Endothelial cell of umbilical vein (primary cell): ENCODE measurements around the gene KLF15. TPM values are rescaled to one million over a fixed set of nuclear protein-coding genes. Genes with fewer than 3 reads are reported as not detected.

Experiments
- BruUV-seq: library from RNA; stranded (reverse); fragments of 400-500 nt; replicated peaks from 2 replicates; lab custom pipeline; 2021; lab: Mats Ljungman, UMichigan
- CTCF ChIA-PET: fragments of 300-600, 350-600 bp; sonication (Branson Sonifier 250); formaldehyde crosslinking; loops from one replicate; lab custom pipeline; 2021; ENCODE audit warnings: antibody characterized with exemption, inconsistent platforms; lab: Charles Lee
- POLR2A ChIA-PET: fragments of 300-600, 350-600 bp; sonication (Branson Sonifier 250); formaldehyde crosslinking; loops from one replicate; lab custom pipeline; 2021; ENCODE audit warnings: antibody characterized with exemption, inconsistent platforms; lab: Charles Lee
- DNase-seq: peaks from one replicate; pipeline ENCODE4 v3.0.0-alpha.2; 2011; ENCODE audit warnings: low read depth, low spot score
- FAIRE-seq: peaks from 2 replicates; lab custom pipeline; 2011; peaks lifted over from hg19 to GRCh38; lab: Jason Lieb, UNC
- H2AFZ ChIP-seq: 2 replicates; pipeline ENCODE4 v1.6.0; 2012; ENCODE audit warnings: low read depth, low read length, control low read depth, inconsistent platforms
- H3K27ac ChIP-seq: 2 replicates; pipeline ENCODE4 v1.5.1; 2011; ENCODE audit warnings: low read depth, mild to moderate bottlenecking, control low read depth, low read length, moderate library complexity; ENCODE audit not compliant: insufficient read depth
- H3K27me3 ChIP-seq, 2 experiments: 2 replicates each; pipeline versions ENCODE4 v1.6.0 to v1.6.1; 2011; ENCODE audit warnings: low read length in 2 of 2, mixed read lengths in 1 of 2; ENCODE audit not compliant: control insufficient read depth in 2 of 2, insufficient read depth in 2 of 2
- H3K36me3 ChIP-seq, 2 experiments: 2 replicates in 1 of 2; 3 replicates in 1 of 2; pipeline ENCODE4 v1.5.1; 2011; ENCODE audit warnings: low read length in 2 of 2, mild to moderate bottlenecking in 1 of 2, moderate library complexity in 1 of 2; ENCODE audit not compliant: control insufficient read depth in 2 of 2, insufficient read depth in 2 of 2; ENCODE audit errors: extremely low read depth in 1 of 2
- H3K4me1 ChIP-seq: 3 replicates; pipeline ENCODE4 v1.5.1; 2011; ENCODE audit warnings: mild to moderate bottlenecking, low read length; ENCODE audit not compliant: control insufficient read depth, insufficient read depth; ENCODE audit errors: extremely low read depth
- H3K4me2 ChIP-seq: 2 replicates; pipeline ENCODE4 v1.6.1; 2011; ENCODE audit warnings: low read length, control low read depth, mixed read lengths; ENCODE audit not compliant: insufficient read depth
- H3K4me3 ChIP-seq, 3 experiments: fragments of 200-600 bp in 1 of 3; sonication (generic), shearing (Covaris generic) in 1 of 3; replicated peaks in 1 of 3; 2 replicates each; pipeline ENCODE4 v1.5.1; 2011 to 2016; ENCODE audit warnings: control low read depth in 3 of 3, low read length in 3 of 3, mild to moderate bottlenecking in 2 of 3, inconsistent platforms in 1 of 3, low read depth in 1 of 3, moderate library complexity in 1 of 3; ENCODE audit not compliant: insufficient read depth in 1 of 3
- H3K79me2 ChIP-seq: 2 replicates; pipeline ENCODE4 v1.6.0; 2012; ENCODE audit warnings: low read length, inconsistent platforms; ENCODE audit not compliant: control insufficient read depth, insufficient read depth
- H3K9ac ChIP-seq: replicated peaks from 2 replicates; pipeline ENCODE3; 2011; ENCODE audit warnings: low read length, control low read depth; ENCODE audit not compliant: insufficient read depth; ENCODE audit errors: extremely low read depth
- H3K9me1 ChIP-seq: replicated peaks from 3 replicates; pipeline ENCODE4 v1.6.0; 2011; ENCODE audit warnings: mild to moderate bottlenecking, low read length; ENCODE audit not compliant: control insufficient read depth, insufficient read depth; ENCODE audit errors: extremely low read depth
- H3K9me3 ChIP-seq: replicated peaks from 2 replicates; pipeline ENCODE4 v1.5.1; 2012; ENCODE audit warnings: low read length, inconsistent platforms; ENCODE audit not compliant: control insufficient read depth, insufficient read depth
- H4K20me1 ChIP-seq: replicated peaks from 2 replicates; pipeline ENCODE3; 2011; ENCODE audit warnings: mild to moderate bottlenecking, low read length; ENCODE audit not compliant: control insufficient read depth, insufficient read depth; ENCODE audit errors: extremely low read depth
- EZH2 ChIP-seq: IDR thresholded peaks from 2 replicates; pipeline ENCODE4 v1.6.1; 2012; ENCODE audit warnings: borderline replicate concordance, low read depth, mild to moderate bottlenecking, moderate library complexity, low read length, inconsistent platforms; ENCODE audit not compliant: severe bottlenecking
- FOS ChIP-seq: IDR thresholded peaks from 2 replicates; pipeline ENCODE4 v1.6.1; 2011; ENCODE audit warnings: mild to moderate bottlenecking, low read length, moderate library complexity, borderline replicate concordance; ENCODE audit not compliant: insufficient read depth
- GATA2 ChIP-seq: IDR thresholded peaks from 2 replicates; pipeline ENCODE4 v1.7.0; 2011; ENCODE audit warnings: low read depth, mild to moderate bottlenecking, moderate library complexity, mixed read lengths, low read length; ENCODE audit not compliant: insufficient read length, insufficient read depth
- JUN ChIP-seq: IDR thresholded peaks from 2 replicates; pipeline ENCODE4 v1.6.1; 2011; ENCODE audit warnings: borderline replicate concordance, low read depth; ENCODE audit not compliant: insufficient read length, insufficient read depth
- MYC ChIP-seq: IDR thresholded peaks from one replicate; pipeline ENCODE4 v1.6.1; 2011; ENCODE audit warnings: mild to moderate bottlenecking, low read depth, low read length
- POLR2A ChIP-seq: IDR thresholded peaks from 2 replicates; pipeline ENCODE4 v1.6.1; 2012; ENCODE audit warnings: low read depth, mild to moderate bottlenecking, control low read depth, low read length
- POLR2AphosphoS5 ChIP-seq: IDR thresholded peaks from 2 replicates; pipeline ENCODE4 v1.6.1; 2012; ENCODE audit warnings: low read depth, mild to moderate bottlenecking, control low read depth, low read length, moderate library complexity; ENCODE audit not compliant: insufficient read depth
- dilution Hi-C: fragments of 300-500 bp; cut with MboI; formaldehyde crosslinking; loops from one replicate; pipeline ENCODE4 v1.15.0; 2019; ENCODE audit warnings: low sequenced_read_pairs; ENCODE audit not compliant: extremely low pct_ligation_motif_present
- intact Hi-C: fragments of 100-400 bp; cut with micrococcal nuclease; formaldehyde crosslinking; loops from one replicate; pipeline ENCODE4 v1.10.0; 2022
- polyA plus RNA-seq, 4 experiments: library from polyadenylated mRNA; depleted of rRNA in 3 of 4; stranded (reverse) in 3 of 4; unstranded in 1 of 4; fragments of >200 nt; gene quantifications; 2 replicates each; pipeline versions ENCODE4 v1.2.1 to v1.2.3, GENCODE V29; 2011 to 2012; ENCODE audit warnings: missing spikeins in 1 of 4
- total RNA-seq: library from RNA; stranded (reverse); gene quantifications from 2 replicates; pipeline ENCODE4 v1.2.3, GENCODE V29; 2021
- TF ChIP-seq, protein P1 (sequence below): IDR thresholded peaks from 2 replicates; pipeline ENCODE4 v1.6.1; 2011; ENCODE audit not compliant: insufficient read depth, insufficient read length
- TF ChIP-seq, protein P2 (sequence below), 2 donors: IDR thresholded peaks; 1 replicate in 1 of 2; 2 replicates in 1 of 2; pipeline ENCODE4 v1.5.1; 2011; ENCODE audit warnings: low read length in 2 of 2, mild to moderate bottlenecking in 2 of 2, moderate library complexity in 2 of 2, control low read depth in 1 of 2, inconsistent platforms in 1 of 2, low read depth in 1 of 2; ENCODE audit not compliant: insufficient read depth in 1 of 2; ENCODE audit errors: extremely low read depth in 1 of 2

The KLF15 gene
- total and polyA plus RNA-seq, 2 donors (not counting 3 experiments of a cell fraction or from before 2014, with no cell fraction given): 2.2 to 3.0 TPM

DNA sequence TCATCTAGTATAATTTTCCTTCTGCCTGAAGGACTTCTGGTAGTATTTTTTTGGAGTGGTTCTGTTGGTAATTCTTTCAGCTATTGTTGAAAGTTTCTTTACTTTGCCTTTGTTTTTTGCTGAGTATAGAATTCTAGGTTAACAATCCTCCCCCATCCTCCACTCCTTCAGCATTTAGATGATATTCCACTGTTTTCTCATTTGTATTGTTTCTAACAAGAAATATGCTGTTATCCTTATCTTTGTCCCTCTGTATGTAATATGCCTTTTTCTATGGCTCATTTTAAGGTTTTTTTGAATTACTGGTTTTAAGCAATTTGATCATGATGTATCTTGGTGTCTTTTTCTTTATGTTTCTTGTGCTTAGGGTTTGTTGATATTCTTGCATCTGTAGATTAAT lies 53.9 kb downstream of the KLF15 start:
- Histone ChIP-seq H2AFZ (no peak overlapping the region), H3K27ac (no peak overlapping the region), H3K27me3 (peaks cover 4 to 5% of the 10 kb centered on the region in 2 experiments), H4K20me1 (no peaks in the 10 kb centered on the region), H3K4me1 (no peaks in the 10 kb centered on the region), H3K9me3 (no peaks in the 10 kb centered on the region), H3K9me1 (no peaks in the 10 kb centered on the region), H3K4me2 (no peak overlapping the region), H3K4me3 (no peak overlapping the region), H3K79me2 (no peaks in the 10 kb centered on the region), H3K36me3 (no peaks in the 10 kb centered on the region), H3K9ac (no peak overlapping the region)
- intact Hi-C loops: no loop called here
- TF ChIP-seq EZH2 (no peak), MYC (no peak), POLR2AphosphoS5 (no peak)
- FAIRE-seq (no peak), DNase-seq (no peak)
- no TSS peak for BruUV-seq
- POLR2A ChIA-PET: no interaction called here
- dilution Hi-C loops: no loop called here
- CTCF ChIA-PET: interaction anchor here (1.2 kb wide), 1 partner anchor 57 kb away, joined by 4 read pairs; no protein-coding TSS in a partner anchor

DNA sequence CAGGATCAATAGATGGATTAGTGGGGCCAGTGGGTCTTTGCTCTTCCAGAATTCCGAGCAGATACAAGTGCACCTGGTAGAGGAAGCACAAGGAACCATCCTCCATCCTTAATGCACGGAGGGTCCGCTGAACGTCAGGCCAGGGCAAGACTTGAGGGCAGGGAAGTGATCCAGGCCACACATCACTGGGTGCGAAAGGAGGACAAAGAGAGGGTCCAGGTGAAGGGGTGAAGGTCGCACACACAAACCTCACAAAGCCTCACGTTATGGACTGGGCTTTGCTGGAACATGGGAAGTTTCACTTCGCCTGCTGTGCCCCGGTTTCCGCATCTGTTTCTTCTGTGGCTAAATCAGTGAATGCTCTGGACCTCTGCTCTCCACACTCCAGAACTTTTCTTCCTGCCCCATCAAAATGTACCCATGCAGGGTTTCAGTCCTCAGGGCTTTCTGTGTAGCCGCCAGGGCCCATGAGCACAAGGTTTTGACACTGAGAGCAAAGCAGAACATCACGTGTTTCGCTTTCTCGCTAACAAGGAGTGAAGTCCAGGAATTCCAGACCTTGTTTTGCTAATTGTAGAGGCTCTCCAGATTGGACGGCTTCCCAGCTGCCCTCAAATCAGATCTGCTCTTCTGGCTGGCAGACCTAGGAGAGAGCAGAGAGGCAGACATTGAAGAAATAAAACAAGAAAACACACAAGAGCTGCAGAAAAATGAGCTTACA lies 56.3 kb downstream of the KLF15 start:
- H3K27me3 ChIP-seq: peaks cover 3 to 5% of the 10 kb centered on the region in 2 experiments
- H3K79me2 ChIP-seq: no peaks in the 10 kb centered on the region
- ChIA-PET POLR2A (no interaction called here), CTCF (no interaction called here)
- dilution Hi-C loops: no loop called here
- no peak overlapping the region for H3K9ac ChIP-seq
- no TSS peak for BruUV-seq
- no peaks in the 10 kb centered on the region for H3K9me1 ChIP-seq
- intact Hi-C loops: no loop called here
- no peaks in the 10 kb centered on the region for H4K20me1 ChIP-seq
- DNase-seq (no peak), FAIRE-seq (no peak)
- H2AFZ ChIP-seq: no peak overlapping the region
- no peak overlapping the region for H3K4me3 ChIP-seq
- no peaks in the 10 kb centered on the region for H3K4me1 ChIP-seq
- no peak overlapping the region for H3K4me2 ChIP-seq
- no peak for TF ChIP-seq MYC
- TF ChIP-seq FOS: no peak
- TF ChIP-seq, protein P1, sequence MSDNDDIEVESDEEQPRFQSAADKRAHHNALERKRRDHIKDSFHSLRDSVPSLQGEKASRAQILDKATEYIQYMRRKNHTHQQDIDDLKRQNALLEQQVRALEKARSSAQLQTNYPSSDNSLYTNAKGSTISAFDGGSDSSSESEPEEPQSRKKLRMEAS: no peak
- no peak for TF ChIP-seq JUN
- no peak for TF ChIP-seq POLR2A
- no peak for TF ChIP-seq GATA2
- no peak for TF ChIP-seq POLR2AphosphoS5
- TF ChIP-seq EZH2: no peak
- TF ChIP-seq, protein P2, sequence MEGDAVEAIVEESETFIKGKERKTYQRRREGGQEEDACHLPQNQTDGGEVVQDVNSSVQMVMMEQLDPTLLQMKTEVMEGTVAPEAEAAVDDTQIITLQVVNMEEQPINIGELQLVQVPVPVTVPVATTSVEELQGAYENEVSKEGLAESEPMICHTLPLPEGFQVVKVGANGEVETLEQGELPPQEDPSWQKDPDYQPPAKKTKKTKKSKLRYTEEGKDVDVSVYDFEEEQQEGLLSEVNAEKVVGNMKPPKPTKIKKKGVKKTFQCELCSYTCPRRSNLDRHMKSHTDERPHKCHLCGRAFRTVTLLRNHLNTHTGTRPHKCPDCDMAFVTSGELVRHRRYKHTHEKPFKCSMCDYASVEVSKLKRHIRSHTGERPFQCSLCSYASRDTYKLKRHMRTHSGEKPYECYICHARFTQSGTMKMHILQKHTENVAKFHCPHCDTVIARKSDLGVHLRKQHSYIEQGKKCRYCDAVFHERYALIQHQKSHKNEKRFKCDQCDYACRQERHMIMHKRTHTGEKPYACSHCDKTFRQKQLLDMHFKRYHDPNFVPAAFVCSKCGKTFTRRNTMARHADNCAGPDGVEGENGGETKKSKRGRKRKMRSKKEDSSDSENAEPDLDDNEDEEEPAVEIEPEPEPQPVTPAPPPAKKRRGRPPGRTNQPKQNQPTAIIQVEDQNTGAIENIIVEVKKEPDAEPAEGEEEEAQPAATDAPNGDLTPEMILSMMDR (IDR thresholded peaks at IDR 0.05; ENCODE audit: extremely low read depth in 1 of 2, insufficient read depth in 1 of 2, low read depth in 1 of 2, low read length in 2 of 2): no peak
- no peaks in the 10 kb centered on the region for H3K36me3 ChIP-seq
- no peak overlapping the region for H3K27ac ChIP-seq
- no peaks in the 10 kb centered on the region for H3K9me3 ChIP-seq
